HepG2 (cell line): ENCODE data around the gene TCF7L2. TPM values are rescaled to one million over a fixed set of nuclear protein-coding genes. Genes with fewer than 3 reads are reported as not detected.

ENCODE experiments used
- BRD4 ChIP-seq: sonication (generic); formaldehyde crosslinking; IDR thresholded peaks from 2 replicates; pipeline ENCODE4 v1.4.0; 2020; ENCODE audit warnings: missing genetic modification reagents
- CAMTA2 ChIP-seq: sonication (generic); formaldehyde crosslinking; IDR thresholded peaks from 2 replicates; pipeline ENCODE4 v1.4.0; 2020; ENCODE audit warnings: mild to moderate bottlenecking, missing genetic modification reagents, borderline replicate concordance
- ISX ChIP-seq: sonication (generic); formaldehyde crosslinking; conservative IDR thresholded peaks from 2 replicates; pipeline ENCODE4 v1.5.0; 2020; ENCODE audit warnings: missing genetic modification reagents
- RAD51 ChIP-seq: fragments of 450-650 bp; IDR thresholded peaks from 2 replicates; pipeline ENCODE4 v1.6.1; 2016; ENCODE audit warnings: borderline replicate concordance
- REPIN1 ChIP-seq: sonication (generic); formaldehyde crosslinking; IDR thresholded peaks from 2 replicates; pipeline ENCODE4 v1.8.0; 2022; ENCODE audit warnings: missing genetic modification reagents, low read depth, mild to moderate bottlenecking, borderline replicate concordance
- RFXANK ChIP-seq: IDR thresholded peaks from 2 replicates; pipeline ENCODE4 v1.6.1; 2016
- TBL1XR1 ChIP-seq: fragments of 150-350 bp; IDR thresholded peaks from 2 replicates; pipeline ENCODE4 v1.6.1; 2014; ENCODE audit warnings: borderline replicate concordance, low read length; ENCODE audit not compliant: partially characterized antibody
- TCF12 ChIP-seq, 2 experiments: fragments of 450-650 bp in 1 of 2; sonication (generic) in 1 of 2; formaldehyde crosslinking in 1 of 2; IDR thresholded peaks; 2 replicates each; pipeline versions ENCODE4 v1.6.1 to v1.8.0; 2017 to 2022; ENCODE audit warnings: antibody characterized with exemption in 1 of 2, mild to moderate bottlenecking in 1 of 2, missing genetic modification reagents in 1 of 2, moderate library complexity in 1 of 2
- ZC3H13 ChIP-seq: sonication (generic); formaldehyde crosslinking; IDR thresholded peaks from 2 replicates; pipeline ENCODE4 v1.8.1; 2023; ENCODE audit warnings: mild to moderate bottlenecking, missing genetic modification reagents, moderate library complexity
- ZNF17 ChIP-seq: sonication (generic); formaldehyde crosslinking; IDR thresholded peaks from 2 replicates; pipeline ENCODE4 v1.5.0; 2020; ENCODE audit warnings: mild to moderate bottlenecking, missing genetic modification reagents
- ZNF30 ChIP-seq: sonication (generic); formaldehyde crosslinking; IDR thresholded peaks from 2 replicates; pipeline ENCODE4 v1.5.0; 2020; ENCODE audit warnings: mild to moderate bottlenecking, missing genetic modification reagents
- ZNF329 ChIP-seq: sonication (generic); formaldehyde crosslinking; IDR thresholded peaks from 2 replicates; pipeline ENCODE4 v1.9.0; 2021; ENCODE audit warnings: low read depth, mild to moderate bottlenecking, missing genetic modification reagents
- ZNF607 ChIP-seq: sonication (generic); formaldehyde crosslinking; IDR thresholded peaks from 2 replicates; pipeline ENCODE4 v1.5.1; 2020; ENCODE audit warnings: missing genetic modification reagents, mild to moderate bottlenecking, borderline replicate concordance
- ZNF678 ChIP-seq: sonication (generic); formaldehyde crosslinking; IDR thresholded peaks from 2 replicates; pipeline ENCODE4 v1.4.0; 2020; ENCODE audit warnings: mild to moderate bottlenecking, missing genetic modification reagents
- ZNF749 ChIP-seq: sonication (generic); formaldehyde crosslinking; IDR thresholded peaks from 2 replicates; pipeline ENCODE4 v1.8.0; 2022; ENCODE audit warnings: mild to moderate bottlenecking, missing genetic modification reagents, moderate library complexity, borderline replicate concordance
- ZNF816 ChIP-seq: sonication (generic); formaldehyde crosslinking; IDR thresholded peaks from 2 replicates; pipeline ENCODE4 v1.8.0; 2022; ENCODE audit warnings: missing genetic modification reagents, mild to moderate bottlenecking, borderline replicate concordance
- ZNF879 ChIP-seq: sonication (generic); formaldehyde crosslinking; IDR thresholded peaks from 2 replicates; pipeline ENCODE4 v1.8.1; 2023; ENCODE audit warnings: missing genetic modification reagents
- polyA plus RNA-seq, 8 experiments: library from polyadenylated mRNA; depleted of rRNA in 3 of 8; stranded (reverse) in 7 of 8; unstranded in 1 of 8; fragments of >200 nt; fragmentation: Illumina TruSeq in 4 of 8; extraction: Trizol in 4 of 8; gene quantifications; 2 replicates each; pipeline versions ENCODE4 v1.2.1 to v1.2.3, GENCODE V29; 2011 to 2016; ENCODE audit warnings: low read depth in 4 of 8, missing spikeins in 1 of 8, mixed read lengths in 1 of 8; ENCODE audit not compliant: insufficient read depth in 1 of 8
- total RNA-seq, 5 experiments: library from RNA; depleted of rRNA; stranded (reverse); fragments of >200 nt; fragmentation: Illumina TruSeq; extraction: Trizol; gene quantifications; 2 replicates each; pipeline ENCODE4 v1.2.3, GENCODE V29; 2016; ENCODE audit warnings: low read depth in 1 of 5
- TF ChIP-seq, protein P1 (sequence below): sonication (generic); formaldehyde crosslinking; IDR thresholded peaks from 2 replicates; pipeline ENCODE4 v1.5.0; 2020; ENCODE audit warnings: mild to moderate bottlenecking, missing genetic modification reagents, borderline replicate concordance
- TF ChIP-seq, protein P2 (sequence below): sonication (generic); formaldehyde crosslinking; IDR thresholded peaks from 2 replicates; pipeline ENCODE4 v1.4.0; 2020; ENCODE audit warnings: missing genetic modification reagents, mild to moderate bottlenecking, borderline replicate concordance
- TF ChIP-seq, protein P3 (sequence below): sonication (generic); formaldehyde crosslinking; IDR thresholded peaks from 2 replicates; pipeline ENCODE4 v1.4.0; 2020; ENCODE audit warnings: missing genetic modification reagents
- TF ChIP-seq, protein P4 (sequence below): sonication (generic); formaldehyde crosslinking; IDR thresholded peaks from 2 replicates; pipeline ENCODE4 v1.4.0; 2020; ENCODE audit warnings: mild to moderate bottlenecking, missing genetic modification reagents
- TF ChIP-seq, protein P5 (sequence below): sonication (generic); formaldehyde crosslinking; IDR thresholded peaks from 2 replicates; pipeline ENCODE4 v1.8.1; 2022; ENCODE audit warnings: mild to moderate bottlenecking, missing genetic modification reagents

The TCF7L2 gene
- total and polyA plus RNA-seq, 2 of the 13 experiments (the other 11 are each of a cell fraction or from before 2014, with no cell fraction given): 3.9 to 13.7 TPM

DNA sequence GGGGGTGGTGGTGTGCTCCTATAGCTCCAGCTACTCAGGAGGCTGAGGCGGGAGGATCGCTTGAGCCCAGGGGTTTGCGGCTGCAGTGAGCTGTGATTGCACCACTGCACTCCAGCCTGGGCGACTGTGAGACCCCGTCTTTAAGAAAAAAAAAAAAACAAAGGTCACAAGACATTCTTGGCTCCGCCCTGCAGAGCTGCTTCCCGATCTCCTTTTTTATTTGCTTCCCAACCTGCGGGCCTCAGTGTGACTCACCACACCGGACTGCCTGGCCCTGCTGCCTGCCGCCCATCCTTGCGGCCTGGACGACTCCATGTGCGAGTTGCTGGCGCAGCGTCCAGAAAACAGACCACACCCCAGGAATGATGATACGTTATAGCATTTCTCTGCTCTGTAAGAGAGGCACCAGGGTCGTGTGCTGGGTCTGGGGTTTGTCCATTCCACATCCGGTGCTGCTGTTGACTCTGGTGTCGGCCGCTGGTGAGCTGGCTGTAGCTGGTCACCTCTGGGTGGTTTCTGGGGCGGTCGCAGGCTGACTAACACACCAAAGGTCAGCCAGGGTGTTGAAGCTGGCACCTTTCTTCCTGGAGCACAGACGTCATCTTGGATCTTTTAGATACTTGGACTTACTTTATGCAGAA, 123.6 kb downstream of the TCF7L2 start (continued):
- TF ChIP-seq RAD51 (no peak), ZNF879 (CRISPR knock-in tag) (no peak), BRD4 (CRISPR knock-in tag) (no peak), ZNF749 (no peak), RFXANK (CRISPR knock-in tag) (no peak), ZC3H13 (CRISPR knock-in tag) (no peak), REPIN1 (CRISPR knock-in tag) (0 out of 2 replicates have a peak, but pooled peaks have one; percentile 35), ZNF607 (peak; percentile 60; the same call in 1 of the 2 replicates), TCF12 (IDR thresholded peaks at IDR 0.05) (no peak), TCF12 (CRISPR knock-in tag; IDR thresholded peaks at IDR 0.05) (peak; percentile 15; the same call in 1 of the 2 replicates), ZNF816 (CRISPR knock-in tag) (no peak), CAMTA2 (CRISPR knock-in tag) (no peak), ZNF17 (CRISPR knock-in tag) (no peak), TBL1XR1 (peak; percentile 68), ZNF678 (CRISPR knock-in tag) (no peak), ZNF30 (CRISPR knock-in tag) (no peak), ISX (CRISPR knock-in tag) (no peak), ZNF329 (CRISPR knock-in tag) (peak; percentile 64; the same call in 1 of the 2 replicates)
- TF ChIP-seq, protein P1, sequence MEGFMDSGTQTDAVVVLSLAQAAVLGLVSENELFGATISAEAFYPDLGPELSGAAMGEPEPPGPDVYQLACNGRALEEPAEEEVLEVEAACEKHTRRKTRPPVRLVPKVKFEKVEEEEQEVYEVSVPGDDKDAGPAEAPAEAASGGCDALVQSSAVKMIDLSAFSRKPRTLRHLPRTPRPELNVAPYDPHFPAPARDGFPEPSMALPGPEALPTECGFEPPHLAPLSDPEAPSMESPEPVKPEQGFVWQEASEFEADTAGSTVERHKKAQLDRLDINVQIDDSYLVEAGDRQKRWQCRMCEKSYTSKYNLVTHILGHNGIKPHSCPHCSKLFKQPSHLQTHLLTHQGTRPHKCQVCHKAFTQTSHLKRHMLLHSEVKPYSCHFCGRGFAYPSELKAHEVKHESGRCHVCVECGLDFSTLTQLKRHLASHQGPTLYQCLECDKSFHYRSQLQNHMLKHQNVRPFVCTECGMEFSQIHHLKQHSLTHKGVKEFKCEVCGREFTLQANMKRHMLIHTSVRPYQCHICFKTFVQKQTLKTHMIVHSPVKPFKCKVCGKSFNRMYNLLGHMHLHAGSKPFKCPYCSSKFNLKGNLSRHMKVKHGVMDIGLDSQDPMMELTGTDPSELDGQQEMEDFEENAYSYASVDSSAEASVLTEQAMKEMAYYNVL (CRISPR knock-in tag): peak; percentile 70; the same call in 1 of the 2 replicates
- TF ChIP-seq, protein P2, sequence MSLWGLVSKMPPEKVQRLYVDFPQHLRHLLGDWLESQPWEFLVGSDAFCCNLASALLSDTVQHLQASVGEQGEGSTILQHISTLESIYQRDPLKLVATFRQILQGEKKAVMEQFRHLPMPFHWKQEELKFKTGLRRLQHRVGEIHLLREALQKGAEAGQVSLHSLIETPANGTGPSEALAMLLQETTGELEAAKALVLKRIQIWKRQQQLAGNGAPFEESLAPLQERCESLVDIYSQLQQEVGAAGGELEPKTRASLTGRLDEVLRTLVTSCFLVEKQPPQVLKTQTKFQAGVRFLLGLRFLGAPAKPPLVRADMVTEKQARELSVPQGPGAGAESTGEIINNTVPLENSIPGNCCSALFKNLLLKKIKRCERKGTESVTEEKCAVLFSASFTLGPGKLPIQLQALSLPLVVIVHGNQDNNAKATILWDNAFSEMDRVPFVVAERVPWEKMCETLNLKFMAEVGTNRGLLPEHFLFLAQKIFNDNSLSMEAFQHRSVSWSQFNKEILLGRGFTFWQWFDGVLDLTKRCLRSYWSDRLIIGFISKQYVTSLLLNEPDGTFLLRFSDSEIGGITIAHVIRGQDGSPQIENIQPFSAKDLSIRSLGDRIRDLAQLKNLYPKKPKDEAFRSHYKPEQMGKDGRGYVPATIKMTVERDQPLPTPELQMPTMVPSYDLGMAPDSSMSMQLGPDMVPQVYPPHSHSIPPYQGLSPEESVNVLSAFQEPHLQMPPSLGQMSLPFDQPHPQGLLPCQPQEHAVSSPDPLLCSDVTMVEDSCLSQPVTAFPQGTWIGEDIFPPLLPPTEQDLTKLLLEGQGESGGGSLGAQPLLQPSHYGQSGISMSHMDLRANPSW (CRISPR knock-in tag): no peak
- TF ChIP-seq, protein P3, sequence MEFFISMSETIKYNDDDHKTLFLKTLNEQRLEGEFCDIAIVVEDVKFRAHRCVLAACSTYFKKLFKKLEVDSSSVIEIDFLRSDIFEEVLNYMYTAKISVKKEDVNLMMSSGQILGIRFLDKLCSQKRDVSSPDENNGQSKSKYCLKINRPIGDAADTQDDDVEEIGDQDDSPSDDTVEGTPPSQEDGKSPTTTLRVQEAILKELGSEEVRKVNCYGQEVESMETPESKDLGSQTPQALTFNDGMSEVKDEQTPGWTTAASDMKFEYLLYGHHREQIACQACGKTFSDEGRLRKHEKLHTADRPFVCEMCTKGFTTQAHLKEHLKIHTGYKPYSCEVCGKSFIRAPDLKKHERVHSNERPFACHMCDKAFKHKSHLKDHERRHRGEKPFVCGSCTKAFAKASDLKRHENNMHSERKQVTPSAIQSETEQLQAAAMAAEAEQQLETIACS (CRISPR knock-in tag): no peak
- TF ChIP-seq, protein P4, sequence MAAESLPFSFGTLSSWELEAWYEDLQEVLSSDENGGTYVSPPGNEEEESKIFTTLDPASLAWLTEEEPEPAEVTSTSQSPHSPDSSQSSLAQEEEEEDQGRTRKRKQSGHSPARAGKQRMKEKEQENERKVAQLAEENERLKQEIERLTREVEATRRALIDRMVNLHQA (CRISPR knock-in tag): no peak
- TF ChIP-seq, protein P5, sequence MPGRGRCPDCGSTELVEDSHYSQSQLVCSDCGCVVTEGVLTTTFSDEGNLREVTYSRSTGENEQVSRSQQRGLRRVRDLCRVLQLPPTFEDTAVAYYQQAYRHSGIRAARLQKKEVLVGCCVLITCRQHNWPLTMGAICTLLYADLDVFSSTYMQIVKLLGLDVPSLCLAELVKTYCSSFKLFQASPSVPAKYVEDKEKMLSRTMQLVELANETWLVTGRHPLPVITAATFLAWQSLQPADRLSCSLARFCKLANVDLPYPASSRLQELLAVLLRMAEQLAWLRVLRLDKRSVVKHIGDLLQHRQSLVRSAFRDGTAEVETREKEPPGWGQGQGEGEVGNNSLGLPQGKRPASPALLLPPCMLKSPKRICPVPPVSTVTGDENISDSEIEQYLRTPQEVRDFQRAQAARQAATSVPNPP (CRISPR knock-in tag): no peak
